GM21390 (cell line): ENCODE measurements around the gene NOPCHAP1.

Source experiments
- ATAC-seq: cut with Tn5 transposase; IDR thresholded peaks from one replicate; pipeline ENCODE4 v1.9.1; 2021; ENCODE audit not compliant: unreplicated experiment

NOPCHAP1 gene

GRCh38 chr12:105018012-105018411 lies 31.9 kb downstream of the NOPCHAP1 start:
- ATAC-seq, result no peak

DNA sequence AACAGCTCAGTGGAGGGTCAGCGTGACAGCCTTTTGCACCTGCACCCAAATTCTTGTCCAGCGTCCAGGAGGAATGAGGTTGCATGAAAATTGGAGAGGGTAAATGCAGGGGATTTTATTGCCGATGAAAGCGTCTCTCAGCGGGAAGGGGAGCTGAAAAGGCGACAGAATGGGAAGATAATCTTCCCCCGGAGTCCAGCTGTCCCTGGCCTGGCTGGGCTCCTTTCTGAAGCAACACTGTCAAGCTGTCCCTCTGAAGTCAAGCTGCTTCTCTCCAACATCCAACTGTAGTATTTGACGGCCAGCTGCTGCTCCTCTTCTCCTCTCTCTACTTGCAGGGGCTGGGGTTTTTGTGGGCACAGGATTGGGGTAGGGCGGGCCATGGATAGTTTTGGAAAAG lies 32.7 kb downstream of the NOPCHAP1 start:
- ATAC-seq, result no peak

DNA sequence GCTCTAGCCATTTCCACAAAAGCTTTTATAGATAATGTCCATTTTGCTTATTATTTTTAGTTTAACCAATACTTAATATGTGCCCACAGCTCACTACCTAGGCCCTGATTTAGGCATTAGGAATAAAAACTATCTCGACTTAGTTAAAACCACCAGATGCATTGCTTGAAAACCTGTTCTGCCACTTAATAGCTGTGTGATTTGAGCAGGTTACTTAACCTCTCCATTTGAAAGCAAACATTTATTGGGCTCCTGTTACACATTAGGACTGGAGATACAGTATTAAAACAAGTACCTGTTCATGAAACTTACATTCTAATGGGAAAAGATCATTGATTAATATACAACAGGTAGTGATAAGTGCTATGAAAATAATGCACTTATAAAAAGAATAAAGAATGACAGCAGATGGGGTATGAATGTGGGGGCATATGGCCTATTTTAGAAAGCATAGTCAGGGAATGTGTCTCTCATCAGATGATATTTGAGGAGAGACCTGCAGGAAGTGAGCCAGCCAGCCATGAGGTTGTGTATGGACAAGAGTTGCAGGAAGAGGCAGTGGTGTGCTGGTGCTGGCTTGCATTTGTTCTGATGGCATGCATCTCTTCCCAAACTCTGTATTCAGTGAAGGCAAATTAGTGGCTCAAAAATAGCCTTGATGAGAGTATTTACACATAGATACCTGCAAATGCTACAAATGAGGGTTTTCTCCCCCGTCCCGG lies 34.3 kb downstream of the NOPCHAP1 start:
- ATAC-seq, result no peak

DNA sequence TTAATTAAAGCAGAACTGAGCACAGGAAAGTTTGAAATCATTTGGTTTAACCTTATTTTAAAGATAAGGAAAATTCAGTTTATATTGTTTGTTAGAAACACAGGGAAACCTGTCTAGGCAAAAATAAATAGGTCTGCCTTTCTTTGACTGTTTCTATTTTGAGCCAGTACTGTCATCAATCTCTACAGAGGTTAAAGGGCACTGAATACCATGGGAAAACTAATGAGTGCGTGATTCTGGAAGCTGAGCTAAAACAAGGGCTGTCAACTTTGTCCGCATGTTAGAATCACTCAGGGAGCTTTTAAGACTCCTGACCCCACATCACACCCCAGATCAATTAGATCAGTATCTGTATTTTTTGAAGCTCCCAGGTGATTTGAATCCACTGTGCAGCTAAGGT lies 38.8 kb downstream of the NOPCHAP1 start:
- ATAC-seq, result no peak

- ATAC-seq, result no peak
Observed at GRCh38 chr12:105025890-105026289, 39.8 kb downstream of the NOPCHAP1 start.

DNA sequence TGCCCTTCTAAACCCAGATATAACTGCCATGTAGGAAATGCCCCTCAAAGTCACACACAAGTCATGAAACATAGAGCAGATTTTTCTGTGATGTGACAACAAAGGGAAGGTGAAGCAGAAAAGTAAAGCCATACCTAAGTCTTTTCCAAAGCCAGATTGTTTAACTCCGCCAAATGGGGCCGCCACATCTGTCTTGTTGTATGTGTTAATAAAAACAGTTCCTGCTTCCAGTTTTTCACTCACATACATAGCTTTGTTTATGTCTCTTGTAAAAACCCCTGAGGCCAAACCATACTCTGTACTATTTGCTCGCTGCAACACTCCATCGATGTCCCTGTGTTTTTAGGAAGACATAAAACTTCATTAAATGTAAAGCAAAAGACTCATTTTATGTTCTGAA lies 40.3 kb downstream of the NOPCHAP1 start:
- ATAC-seq, result no peak

- ATAC-seq, result peak; percentile 95
Observed at GRCh38 chr12:105030820-105031807, 45.0 kb downstream of the NOPCHAP1 start.

DNA sequence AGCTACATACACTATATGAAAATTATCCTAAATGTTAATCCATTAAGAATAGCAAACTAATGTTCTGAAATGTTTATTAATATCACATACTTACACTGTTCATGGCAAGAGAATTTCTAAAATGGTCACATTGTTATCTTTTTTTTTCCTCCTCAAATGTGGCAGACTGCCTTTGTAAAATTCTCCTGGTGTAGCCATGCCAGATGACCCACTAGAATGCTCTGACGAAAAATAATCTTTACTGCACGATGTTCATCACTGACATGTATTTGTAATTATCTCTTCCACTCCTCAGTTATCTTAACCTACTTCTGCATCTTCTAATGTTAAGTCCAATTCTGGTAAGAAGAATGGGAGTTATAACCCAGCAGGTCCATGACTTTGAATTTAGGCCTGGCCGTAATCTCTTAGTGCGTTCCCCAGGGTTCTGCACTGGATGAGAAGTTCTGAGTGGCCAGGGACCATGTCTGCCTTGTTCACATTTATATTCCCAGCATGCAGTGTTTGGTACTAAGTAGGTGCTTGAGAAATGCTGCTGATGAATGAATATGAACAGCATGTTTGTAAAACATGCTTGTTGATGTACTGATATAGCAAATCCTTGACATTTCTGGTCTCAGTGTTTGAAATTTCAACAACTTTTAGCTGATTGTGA lies 46.7 kb downstream of the NOPCHAP1 start:
- ATAC-seq, result no peak

DNA sequence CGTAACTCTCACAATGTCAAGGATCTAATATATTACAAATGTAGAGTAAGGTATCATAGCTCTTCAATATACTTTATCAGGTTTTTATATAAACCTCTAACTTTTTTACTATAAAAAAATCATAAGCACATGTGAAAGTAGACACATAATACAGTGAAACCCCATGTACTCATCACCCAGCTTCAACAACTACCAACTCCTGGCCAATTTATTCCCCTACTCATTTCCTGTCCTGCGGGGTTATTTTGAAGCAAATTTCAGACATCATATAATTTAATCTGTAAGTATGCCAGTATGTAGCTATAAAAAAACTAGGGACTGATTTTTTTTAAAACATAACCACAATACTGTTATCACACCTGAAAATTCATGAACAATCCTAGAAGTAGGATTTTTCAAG lies 47.7 kb downstream of the NOPCHAP1 start:
- ATAC-seq, result no peak
